PC-9 (cell line): ENCODE measurements around the gene CTNNA3. TPM values are rescaled to one million over a fixed set of nuclear protein-coding genes. Genes with fewer than 3 reads are reported as not detected.

Experiments used
- BruUV-seq: library from RNA; stranded (reverse); fragments of 400-500 nt; replicated peaks from 2 replicates; lab custom pipeline; 2021; lab: Mats Ljungman, UMichigan
- CTCF ChIA-PET: fragments of 300-600 bp; sonication (Branson Sonifier 250); formaldehyde crosslinking; loops from one replicate; lab custom pipeline; 2022; ENCODE audit warnings: antibody characterized with exemption; lab: Charles Lee
- POLR2A ChIA-PET: fragments of 300-600 bp; sonication (Branson Sonifier 250); formaldehyde crosslinking; loops from one replicate; lab custom pipeline; 2022; ENCODE audit warnings: antibody characterized with exemption; ENCODE audit not compliant: unreplicated experiment; lab: Charles Lee
- DNase-seq, 2 experiments: peaks; one replicate each; pipeline versions ENCODE4 v3.0.0 to v3.0.0-alpha.2; 2015 to 2022; ENCODE audit warnings: mixed read lengths in 1 of 2
- H2AFZ ChIP-seq: fragments of 200-600 bp; sonication (generic); 2 replicates; pipeline ENCODE4 v1.8.1; 2017; ENCODE audit warnings: antibody characterized with exemption
- H3F3A ChIP-seq: fragments of 200-600 bp; sonication (generic); 2 replicates; pipeline ENCODE4 v1.8.1; 2017; ENCODE audit warnings: antibody characterized with exemption, mild to moderate bottlenecking, low read depth; ENCODE audit not compliant: insufficient read depth
- H3K27ac ChIP-seq: fragments of 200-600 bp; sonication (generic); 2 replicates; pipeline ENCODE4 v1.6.1; 2016; ENCODE audit warnings: mixed run types
- H3K27me3 ChIP-seq: fragments of 200-600 bp; sonication (generic); 2 replicates; pipeline ENCODE4 v1.6.1; 2016; ENCODE audit warnings: low read depth, mixed run types; ENCODE audit not compliant: insufficient read depth
- H3K36me3 ChIP-seq: fragments of 200-600 bp; sonication (generic); 2 replicates; pipeline ENCODE4 v1.6.1; 2016; ENCODE audit warnings: low read depth, mixed run types
- H3K4me1 ChIP-seq: fragments of 200-600 bp; sonication (generic); replicated peaks from 2 replicates; pipeline ENCODE4 v1.6.1; 2016; ENCODE audit warnings: mixed run types; ENCODE audit not compliant: insufficient read depth
- H3K4me2 ChIP-seq: fragments of 200-600 bp; sonication (generic); 2 replicates; pipeline ENCODE4 v1.6.1; 2017; ENCODE audit warnings: mixed run types
- H3K4me3 ChIP-seq: fragments of 200-600 bp; sonication (generic); 2 replicates; pipeline ENCODE4 v1.6.1; 2016; ENCODE audit warnings: mixed run types
- H3K79me2 ChIP-seq: fragments of 200-600 bp; sonication (generic); 2 replicates; pipeline ENCODE4 v1.6.1; 2017; ENCODE audit warnings: low read depth, mixed run types
- H3K9me2 ChIP-seq: fragments of 200-600 bp; sonication (generic); 2 replicates; pipeline ENCODE4 v1.8.1; 2017; ENCODE audit warnings: mild to moderate bottlenecking; ENCODE audit not compliant: insufficient read depth
- H3K9me3 ChIP-seq: fragments of 200-600 bp; sonication (generic); 2 replicates; pipeline ENCODE4 v1.8.1; 2016; ENCODE audit warnings: low read depth; ENCODE audit not compliant: insufficient read depth
- H4K20me1 ChIP-seq: fragments of 200-600 bp; sonication (generic); 2 replicates; pipeline ENCODE4 v1.8.1; 2017; ENCODE audit not compliant: insufficient read depth
- EZH2 ChIP-seq: fragments of 200-600 bp; sonication (generic); IDR thresholded peaks from 2 replicates; pipeline ENCODE4 v1.8.0; 2017; ENCODE audit warnings: antibody characterized with exemption, low read depth
- intact Hi-C: fragments of 100-400 bp; cut with micrococcal nuclease; formaldehyde crosslinking; loops from one replicate; pipeline ENCODE4 v1.10.0; 2022; ENCODE audit not compliant: unreplicated experiment
- total RNA-seq: library from RNA; stranded (reverse); gene quantifications from 2 replicates; pipeline ENCODE4 v1.2.3, GENCODE V29; 2021
- TF ChIP-seq, protein P1 (sequence below): fragments of 200-600 bp; sonication (generic); conservative IDR thresholded peaks from 2 replicates; pipeline ENCODE4 v1.6.1; 2017; ENCODE audit warnings: mixed run types, antibody characterized with exemption, mild to moderate bottlenecking, moderate library complexity

The CTNNA3 gene
- total RNA-seq, 1 experiment from 2014 or later = not detected

DNA sequence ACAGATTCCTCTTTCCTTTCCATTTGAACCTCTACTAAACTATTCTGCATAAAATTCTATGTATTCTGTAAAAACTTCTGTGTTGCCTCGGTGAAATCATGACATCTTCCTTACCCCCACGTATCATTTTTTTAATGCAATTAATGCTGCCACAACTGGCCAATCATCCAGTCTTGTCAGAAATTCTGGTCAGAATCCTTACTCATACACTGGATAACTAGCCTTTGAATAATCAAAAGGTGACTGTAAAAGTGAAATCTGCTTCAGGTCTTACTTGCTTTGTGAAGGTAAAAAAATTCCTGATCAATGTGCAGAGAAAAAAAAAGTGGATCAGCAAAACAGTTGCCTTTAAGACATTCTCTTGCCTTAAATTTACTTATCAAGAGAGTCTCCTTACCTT lies 859.2 kb downstream of the CTNNA3 start:
- Histone ChIP-seq H3K36me3 (no peaks in the 10 kb centered on the region), H3K4me3 (no peak overlapping the region), H3K4me2 (no peak overlapping the region), H4K20me1 (no peaks in the 10 kb centered on the region), H2AFZ (no peak overlapping the region), H3K4me1 (no peaks in the 10 kb centered on the region), H3K9me3 (no peaks in the 10 kb centered on the region), H3K27me3 (no peaks in the 10 kb centered on the region), H3F3A (no peaks in the 10 kb centered on the region), H3K27ac (no peak overlapping the region), H3K79me2 (no peaks in the 10 kb centered on the region), H3K9me2 (no peaks in the 10 kb centered on the region)
- CTCF ChIA-PET = no interaction called here
- BruUV-seq = no TSS peak
- intact Hi-C loops = loop anchor here (10.0 kb wide), 1 partner anchor 88 kb away; the partner anchor contains the start of gene LRRTM3
- no peak for DNase-seq
- POLR2A ChIA-PET = interaction anchor here (0.7 kb wide), 1 partner anchor 88 kb away, joined by 3 read pairs; no protein-coding TSS in a partner anchor
- TF ChIP-seq, protein P1, sequence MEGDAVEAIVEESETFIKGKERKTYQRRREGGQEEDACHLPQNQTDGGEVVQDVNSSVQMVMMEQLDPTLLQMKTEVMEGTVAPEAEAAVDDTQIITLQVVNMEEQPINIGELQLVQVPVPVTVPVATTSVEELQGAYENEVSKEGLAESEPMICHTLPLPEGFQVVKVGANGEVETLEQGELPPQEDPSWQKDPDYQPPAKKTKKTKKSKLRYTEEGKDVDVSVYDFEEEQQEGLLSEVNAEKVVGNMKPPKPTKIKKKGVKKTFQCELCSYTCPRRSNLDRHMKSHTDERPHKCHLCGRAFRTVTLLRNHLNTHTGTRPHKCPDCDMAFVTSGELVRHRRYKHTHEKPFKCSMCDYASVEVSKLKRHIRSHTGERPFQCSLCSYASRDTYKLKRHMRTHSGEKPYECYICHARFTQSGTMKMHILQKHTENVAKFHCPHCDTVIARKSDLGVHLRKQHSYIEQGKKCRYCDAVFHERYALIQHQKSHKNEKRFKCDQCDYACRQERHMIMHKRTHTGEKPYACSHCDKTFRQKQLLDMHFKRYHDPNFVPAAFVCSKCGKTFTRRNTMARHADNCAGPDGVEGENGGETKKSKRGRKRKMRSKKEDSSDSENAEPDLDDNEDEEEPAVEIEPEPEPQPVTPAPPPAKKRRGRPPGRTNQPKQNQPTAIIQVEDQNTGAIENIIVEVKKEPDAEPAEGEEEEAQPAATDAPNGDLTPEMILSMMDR = no peak
- TF ChIP-seq EZH2 = no peak

GRCh38 chr10:66836057-66836456 lies 859.9 kb downstream of the CTNNA3 start:
- TF ChIP-seq, protein P1 = no peak
- CTCF ChIA-PET = no interaction called here
- Histone ChIP-seq H3K4me3 (no peak overlapping the region), H3K9me3 (no peaks in the 10 kb centered on the region), H2AFZ (no peak overlapping the region), H3K79me2 (no peaks in the 10 kb centered on the region), H3K36me3 (no peaks in the 10 kb centered on the region), H3K27ac (no peak overlapping the region), H4K20me1 (no peaks in the 10 kb centered on the region), H3F3A (no peaks in the 10 kb centered on the region), H3K4me2 (no peak overlapping the region), H3K9me2 (no peaks in the 10 kb centered on the region), H3K27me3 (no peaks in the 10 kb centered on the region), H3K4me1 (no peaks in the 10 kb centered on the region)
- peak; percentile 32 to 70 for DNase-seq
- no TSS peak for BruUV-seq
- POLR2A ChIA-PET = interaction anchor here (0.7 kb wide), 2 partner anchors 89 to 1495 kb away, joined by 3 to 9 read pairs; no protein-coding TSS in a partner anchor
- intact Hi-C loops = loop anchor here (10.0 kb wide), 1 partner anchor 89 kb away; the partner anchor contains the start of gene LRRTM3

GRCh38 chr10:66835400-66835799 lies 860.6 kb downstream of the CTNNA3 start:
- ChIA-PET CTCF (no interaction called here), POLR2A (no interaction called here)
- Histone ChIP-seq H3K79me2 (no peaks in the 10 kb centered on the region), H3K36me3 (no peaks in the 10 kb centered on the region), H3K9me2 (no peaks in the 10 kb centered on the region), H2AFZ (no peak overlapping the region), H3K4me2 (no peak overlapping the region), H3K27ac (no peak overlapping the region), H3F3A (no peaks in the 10 kb centered on the region), H3K4me1 (no peaks in the 10 kb centered on the region), H3K27me3 (no peaks in the 10 kb centered on the region), H3K4me3 (no peak overlapping the region), H3K9me3 (no peaks in the 10 kb centered on the region), H4K20me1 (no peaks in the 10 kb centered on the region)
- no peak for DNase-seq
- no TSS peak for BruUV-seq
- intact Hi-C loops = loop anchor here (2.0 to 10.0 kb wide), 2 partner anchors 89 kb away; partner anchors contain the start of gene LRRTM3
- TF ChIP-seq, protein P1 = no peak
- TF ChIP-seq EZH2 = no peak
